HG03558 (cell line): Measurements from ENCODE around the gene PERCC1.

Source experiments
- ATAC-seq: cut with Tn5 transposase; IDR thresholded peaks from one replicate; pipeline ENCODE4 v1.9.1; 2021; ENCODE audit warnings: moderate number of reproducible peaks; ENCODE audit not compliant: unreplicated experiment; ENCODE audit errors: extremely low read depth

Gene PERCC1

DNA sequence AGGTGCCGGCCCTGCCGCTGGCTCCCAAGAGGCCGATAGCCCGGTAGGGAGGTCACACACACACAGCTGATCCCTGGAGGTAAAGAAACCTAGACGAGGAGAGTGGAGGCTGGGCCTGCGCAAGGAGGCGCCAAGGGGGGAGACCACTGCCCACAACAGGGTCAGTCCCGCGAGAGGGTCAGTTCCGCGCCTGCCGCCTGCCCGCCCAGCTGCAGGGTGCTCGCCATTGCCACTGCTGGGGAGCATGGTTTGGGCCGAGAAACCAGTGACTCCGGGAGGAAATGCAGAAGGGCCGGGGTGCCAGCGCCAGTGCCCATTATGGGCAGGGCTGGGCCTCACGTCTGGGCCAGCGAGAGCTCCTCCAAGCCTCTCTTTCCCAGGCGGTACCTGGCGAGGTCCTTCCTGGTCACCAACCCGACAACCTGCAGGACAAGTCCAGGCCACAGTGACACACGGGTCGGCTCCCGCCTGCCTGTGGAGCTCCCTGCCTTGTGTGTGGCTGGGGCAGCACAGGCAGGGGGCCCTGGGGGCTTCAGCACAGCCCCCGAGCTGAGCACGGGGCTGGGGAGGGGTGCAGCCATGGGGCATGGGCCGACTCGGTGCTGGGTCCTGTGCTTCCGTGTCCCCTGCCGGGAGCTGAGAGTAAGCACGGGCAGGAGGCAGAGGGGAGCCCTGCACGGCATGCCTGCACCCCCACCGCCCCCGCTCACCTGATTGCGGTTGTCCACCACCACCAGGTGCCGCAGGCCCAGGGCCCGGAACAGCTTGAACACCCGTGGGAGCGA lies 15.6 kb downstream of the PERCC1 start:
- no peak for ATAC-seq

DNA sequence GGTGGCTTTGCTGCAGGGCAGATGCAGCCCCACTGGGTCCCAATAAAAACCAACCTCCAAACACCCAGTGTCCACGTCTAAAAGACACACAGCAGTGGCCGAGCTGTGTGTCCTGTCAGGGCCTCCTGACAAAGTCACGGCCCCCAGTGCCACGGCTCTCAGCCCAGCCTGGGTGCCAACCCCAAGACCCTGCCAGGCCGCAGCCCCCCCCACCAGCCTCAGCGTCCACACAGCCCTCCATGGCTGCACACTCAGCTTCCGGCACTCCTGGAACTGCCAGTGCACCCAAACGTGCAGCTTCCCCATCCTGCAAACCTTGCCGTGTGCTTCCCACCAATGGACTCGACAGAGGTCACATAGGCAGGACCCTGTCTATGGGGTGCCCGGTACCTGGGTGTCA lies 17.1 kb downstream of the PERCC1 start:
- ATAC-seq = no peak

DNA sequence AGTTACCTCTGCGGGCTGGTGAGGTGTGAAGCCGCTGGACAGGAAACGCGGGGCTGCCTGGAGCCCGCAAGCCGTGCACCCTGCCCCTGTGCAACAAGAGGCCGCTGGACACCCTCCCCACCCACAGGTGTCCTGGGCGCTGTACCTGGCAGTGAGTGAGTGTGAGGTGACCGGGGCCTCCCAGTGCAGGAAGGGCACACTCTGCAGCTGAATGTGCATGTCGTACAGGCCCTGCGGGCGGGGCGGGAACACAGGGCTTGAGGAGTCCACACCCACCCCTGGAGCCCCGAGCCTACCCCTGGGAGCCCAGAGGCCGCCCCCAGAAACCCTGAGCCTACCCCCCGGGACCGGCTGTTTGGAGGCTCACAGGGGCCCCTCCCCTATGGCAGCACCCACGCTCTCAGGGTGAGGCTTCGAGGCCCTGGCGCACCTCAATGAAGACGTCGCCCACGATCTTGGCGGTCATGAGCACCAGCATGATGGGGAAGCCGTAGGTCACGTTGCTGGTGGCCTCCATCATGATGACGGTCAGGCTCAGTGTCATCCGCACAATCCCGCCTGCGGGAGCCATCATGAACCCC lies 17.7 kb downstream of the PERCC1 start:
- ATAC-seq = no peak

DNA sequence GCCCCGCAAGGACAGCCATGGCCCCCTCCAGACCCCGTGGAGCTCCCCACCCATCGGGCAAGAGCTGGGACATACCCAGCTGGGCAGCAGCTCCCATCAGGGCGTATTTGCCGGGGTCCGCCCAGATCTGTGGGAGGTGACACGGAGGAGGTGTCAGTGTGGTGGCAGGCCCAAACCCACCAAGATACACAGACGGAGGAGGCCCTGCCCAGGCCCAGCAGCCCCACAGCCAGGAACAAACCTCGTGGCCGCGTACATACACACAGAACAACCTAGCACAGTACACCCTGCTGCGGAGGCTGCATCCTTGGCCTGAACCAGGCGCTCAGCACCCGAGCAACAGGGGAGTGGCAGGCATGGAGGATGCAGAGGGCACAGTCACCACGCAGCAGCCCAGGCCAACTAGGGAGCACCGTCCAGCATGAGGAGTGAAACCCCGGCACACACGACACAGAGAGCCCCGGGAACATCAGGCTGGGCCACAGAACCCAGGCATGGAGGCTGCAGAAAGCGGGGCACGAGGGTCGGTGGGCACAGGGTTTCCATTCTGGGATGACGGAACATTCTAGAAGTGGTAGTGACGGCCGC lies 18.4 kb downstream of the PERCC1 start:
- no peak for ATAC-seq

DNA sequence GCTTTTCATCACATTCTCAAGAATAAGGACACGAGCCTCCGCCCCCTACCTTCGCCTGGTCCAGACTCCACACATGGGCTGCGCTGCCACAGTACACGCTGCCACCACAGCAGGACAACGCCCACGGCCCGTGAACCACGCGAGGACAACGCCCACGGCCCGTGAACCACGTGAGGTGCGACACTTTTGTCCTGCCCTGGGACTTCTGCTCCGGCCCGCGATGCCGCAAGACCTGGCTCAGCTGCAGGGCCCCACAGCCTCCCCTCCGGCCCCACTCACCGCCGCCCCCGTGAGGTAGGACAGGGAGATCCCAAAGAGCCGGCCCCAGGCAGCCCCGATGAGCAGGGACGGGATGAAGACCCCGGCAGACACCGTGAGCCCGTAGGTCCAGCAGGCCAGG lies 19.3 kb downstream of the PERCC1 start:
- no peak for ATAC-seq

DNA sequence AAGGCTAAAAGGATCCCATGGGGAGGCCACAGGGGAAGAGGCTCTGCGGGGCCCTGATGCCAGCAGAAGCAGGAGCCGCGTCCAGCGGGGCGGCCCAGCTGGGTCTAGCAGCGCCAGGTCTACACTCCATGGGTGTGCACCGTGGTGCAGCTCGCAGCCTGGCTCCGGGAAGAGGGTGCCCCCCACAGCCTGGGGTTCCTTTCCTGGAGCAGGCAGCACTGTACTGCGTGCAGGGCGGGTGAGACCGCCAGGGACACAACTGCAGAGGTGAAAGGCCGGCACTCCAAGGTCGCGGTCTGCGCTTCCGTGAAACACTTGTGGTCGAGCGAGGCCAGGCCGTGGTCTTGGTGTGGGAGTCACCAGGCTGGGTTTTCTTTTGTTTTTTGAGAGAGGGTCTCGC lies 20.0 kb downstream of the PERCC1 start:
- ATAC-seq = no peak

DNA sequence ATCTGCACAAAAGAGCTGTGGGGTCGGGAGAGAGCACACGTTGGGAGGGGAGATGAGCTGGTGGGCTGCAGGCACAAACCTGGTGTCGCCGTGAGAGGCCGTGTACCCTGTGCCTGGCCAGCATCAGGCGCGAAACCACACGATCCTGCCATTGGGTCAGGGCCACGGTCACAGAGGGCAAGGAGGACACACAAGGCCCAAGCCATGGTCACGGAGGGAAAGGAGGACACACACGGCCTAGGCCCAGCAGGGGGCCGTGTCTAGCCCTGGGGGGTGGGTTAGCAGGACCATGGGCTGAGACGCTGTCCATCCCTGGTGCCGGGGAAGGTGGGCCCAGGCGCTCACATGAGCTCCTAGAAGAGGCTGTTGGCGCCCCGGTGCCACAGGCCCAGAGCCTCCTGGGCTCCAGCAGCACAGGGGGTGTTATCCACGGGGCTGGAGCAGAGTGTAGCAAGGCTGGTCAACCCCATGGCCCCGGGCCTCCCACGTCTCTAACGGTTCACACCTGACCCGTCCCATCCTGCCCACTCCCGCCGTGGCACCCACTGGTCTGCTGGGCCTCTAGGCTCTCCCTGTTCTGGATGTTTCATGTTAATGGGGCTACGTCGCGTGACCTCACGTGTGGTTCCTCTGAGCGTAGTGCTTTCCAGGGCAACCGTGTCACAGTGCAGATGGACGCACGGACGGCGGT lies 21.0 kb downstream of the PERCC1 start:
- ATAC-seq = no peak

DNA sequence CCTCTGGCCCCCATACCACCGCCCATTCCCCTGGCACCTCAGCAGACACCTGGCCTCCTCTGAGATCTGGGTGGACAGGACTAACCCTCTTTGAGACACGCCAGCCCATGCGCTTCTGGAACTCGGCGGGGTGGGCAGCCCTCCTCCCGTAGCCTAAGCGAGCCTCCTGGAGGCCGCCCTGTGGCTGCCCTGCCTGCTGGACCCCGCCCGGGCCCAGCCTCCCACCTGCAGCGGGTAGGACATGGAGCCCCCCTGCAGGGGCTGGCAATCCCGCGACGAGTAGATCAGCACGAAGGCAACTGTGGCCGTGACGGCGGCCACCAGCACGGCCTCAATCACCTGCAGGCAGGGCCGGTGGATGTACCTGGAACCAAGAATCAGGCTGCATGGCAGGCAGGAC lies 21.7 kb downstream of the PERCC1 start:
- no peak for ATAC-seq

DNA sequence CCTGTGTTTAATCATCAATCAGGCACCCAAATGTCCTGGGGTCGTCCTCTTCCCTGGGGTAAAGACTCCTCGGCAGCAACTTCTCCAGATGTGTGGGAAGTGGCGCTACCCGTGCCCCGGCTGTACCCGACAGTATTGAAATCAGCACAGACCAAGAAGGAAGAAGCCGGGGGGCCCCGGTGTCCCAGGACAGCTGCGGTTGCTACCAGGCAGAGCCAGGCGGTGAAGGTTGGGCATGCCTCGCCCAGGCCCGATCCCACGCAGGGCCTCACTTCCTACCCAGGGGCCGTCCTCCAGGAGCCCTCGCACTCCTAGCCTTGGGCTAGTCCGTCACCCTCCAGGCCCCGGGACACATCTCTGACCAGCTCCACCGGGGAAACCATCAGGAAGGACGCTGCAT lies 22.4 kb downstream of the PERCC1 start:
- no peak for ATAC-seq

DNA sequence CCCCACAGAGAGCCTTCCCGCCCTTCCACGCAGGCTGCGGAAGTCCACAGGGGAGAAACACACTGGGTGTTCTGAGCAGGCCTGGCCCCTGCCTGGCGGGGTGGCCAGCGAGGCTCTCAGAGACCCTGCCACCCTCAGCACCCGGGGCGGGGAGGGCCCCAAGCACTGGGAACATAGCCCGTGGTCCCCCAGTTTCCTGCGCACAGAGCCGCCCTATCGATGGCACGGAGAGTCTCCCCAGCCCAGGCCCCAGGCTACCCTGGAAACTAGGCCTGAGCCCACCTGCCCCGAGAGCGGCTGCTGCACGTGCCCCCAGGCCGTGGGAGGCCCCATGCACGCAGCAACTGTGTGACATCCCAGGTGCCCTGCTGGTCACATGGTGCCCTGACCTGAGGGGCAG lies 23.7 kb downstream of the PERCC1 start:
- no peak for ATAC-seq

DNA sequence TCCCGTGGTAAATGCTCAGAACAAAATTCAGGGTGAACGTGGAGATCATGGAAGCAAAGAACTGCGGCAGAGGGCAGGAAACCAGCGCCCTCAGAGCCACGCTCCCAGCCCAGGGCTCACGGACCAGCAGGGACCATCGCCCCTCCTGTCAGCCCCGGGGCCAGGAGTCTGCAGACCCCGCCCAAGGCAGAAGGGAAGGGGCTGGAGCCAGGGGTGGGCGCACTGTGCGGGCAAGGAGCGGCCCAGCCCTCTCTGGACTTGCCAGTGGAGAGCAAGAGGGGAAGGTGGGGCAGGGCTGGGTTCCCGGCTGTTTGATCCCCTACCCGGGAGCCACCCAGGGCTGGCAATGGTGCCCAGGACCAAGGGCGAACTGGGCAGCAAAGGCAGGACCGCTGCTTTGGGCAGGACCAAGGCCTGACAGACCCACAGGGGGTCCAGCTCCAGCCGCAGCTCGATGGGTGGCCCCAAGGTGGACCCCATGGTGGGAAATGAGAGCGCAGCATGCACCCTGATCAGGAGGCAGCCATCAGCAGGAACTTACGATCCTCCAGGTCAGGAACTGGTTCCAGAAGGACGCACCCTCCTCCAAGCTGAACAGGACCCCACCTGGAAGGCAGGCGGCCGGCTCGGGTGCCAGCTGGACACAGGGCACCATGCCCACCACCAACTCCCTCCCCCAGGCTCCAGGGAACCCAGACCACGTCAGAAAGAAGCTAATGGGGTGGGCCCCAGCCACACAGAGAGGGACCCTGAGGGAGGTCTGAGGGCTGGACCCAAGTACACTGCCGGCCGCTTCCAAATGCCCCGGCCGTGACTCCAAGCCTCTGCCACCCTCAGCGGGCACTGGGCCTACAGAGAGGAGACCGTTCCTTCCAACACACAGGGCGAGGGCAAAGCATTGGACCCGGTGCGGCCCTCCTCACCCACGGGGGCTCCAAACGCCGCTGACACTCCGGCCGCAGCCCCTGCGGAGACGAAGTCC lies 24.6 kb downstream of the PERCC1 start:
- no peak for ATAC-seq

DNA sequence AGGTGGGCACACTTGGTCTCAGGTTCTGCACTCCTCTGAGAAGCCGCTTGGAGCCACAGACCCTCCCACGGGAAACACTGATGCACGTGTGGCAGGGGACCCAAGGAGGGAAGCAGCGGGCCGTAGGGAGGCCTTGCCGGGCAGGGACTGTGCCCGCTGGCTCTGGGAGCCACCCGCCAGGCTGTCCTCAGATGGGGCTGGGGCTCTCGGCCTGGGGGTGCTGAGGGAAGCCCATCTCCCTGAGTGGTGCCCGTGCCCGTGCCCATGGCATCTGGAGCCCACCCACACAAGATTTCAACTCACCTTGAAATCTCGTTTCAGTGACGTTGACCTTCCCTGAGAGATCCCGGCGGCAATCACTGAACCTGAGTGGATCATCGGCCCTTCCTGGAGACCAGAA lies 26.1 kb downstream of the PERCC1 start:
- ATAC-seq = no peak

DNA sequence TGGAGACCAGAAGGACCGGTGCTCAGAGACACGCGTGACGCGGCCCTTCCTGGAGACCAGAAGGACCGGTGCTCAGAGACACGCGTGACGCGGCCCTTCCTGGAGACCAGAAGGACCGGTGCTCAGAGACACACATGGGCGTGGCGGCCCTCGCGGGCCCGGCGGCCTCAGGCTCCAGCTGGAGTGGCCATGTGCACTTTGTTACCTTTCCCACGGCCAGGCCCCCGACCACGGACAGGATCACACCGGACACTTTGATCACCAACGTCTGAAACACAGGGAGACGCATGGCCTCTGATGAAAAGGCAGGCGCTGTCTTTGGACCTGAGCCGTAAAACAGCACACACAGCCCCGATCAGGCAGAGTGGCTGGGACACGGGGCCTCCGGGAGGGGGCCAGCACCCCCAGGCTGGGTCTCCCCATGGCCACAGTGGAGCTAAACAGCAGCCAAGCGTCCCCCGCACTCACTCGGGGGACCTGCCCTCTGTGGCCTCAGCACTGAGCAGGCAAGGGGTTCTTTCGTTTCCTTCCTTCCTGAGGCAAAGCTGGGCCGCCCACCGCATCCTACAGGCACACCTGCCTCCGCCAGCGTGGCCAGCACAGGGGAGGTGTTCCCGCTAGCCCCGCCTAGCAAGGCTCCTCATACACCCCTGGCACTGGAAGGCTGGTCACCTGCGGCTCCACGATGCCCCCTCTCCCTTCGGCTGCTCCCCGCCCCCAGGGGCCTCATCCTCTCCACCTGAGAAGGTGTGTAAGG lies 26.8 kb downstream of the PERCC1 start:
- ATAC-seq = no peak

DNA sequence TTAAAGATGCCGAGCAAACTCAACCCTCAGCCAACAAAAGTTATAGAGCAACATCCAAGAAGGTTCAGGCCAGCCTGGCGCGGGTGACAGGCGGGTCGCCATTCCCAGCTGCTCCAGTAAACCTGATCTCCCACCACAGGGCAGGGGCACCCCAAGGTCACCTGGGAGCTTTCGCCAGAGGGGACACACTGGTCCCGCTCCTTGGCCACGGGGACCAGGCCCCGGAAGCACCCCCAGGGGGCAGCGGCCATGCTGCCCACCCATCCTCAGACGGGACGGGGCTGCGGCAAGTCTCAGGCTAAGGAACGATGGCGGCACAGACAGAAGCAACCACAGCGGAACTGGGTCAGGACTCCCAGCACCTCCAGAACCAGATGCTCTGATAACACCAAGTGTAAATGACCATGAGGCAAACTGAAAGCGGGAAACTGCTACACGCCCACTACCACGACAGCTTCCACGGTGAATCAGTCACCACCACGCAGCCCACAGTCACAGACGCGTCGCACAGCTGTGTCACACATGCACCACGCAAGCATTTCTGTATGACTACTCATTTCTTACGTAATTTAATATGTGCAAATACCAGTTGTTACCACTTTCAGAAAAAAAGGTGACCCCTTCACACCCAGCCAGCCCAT lies 27.6 kb downstream of the PERCC1 start:
- ATAC-seq = no peak

DNA sequence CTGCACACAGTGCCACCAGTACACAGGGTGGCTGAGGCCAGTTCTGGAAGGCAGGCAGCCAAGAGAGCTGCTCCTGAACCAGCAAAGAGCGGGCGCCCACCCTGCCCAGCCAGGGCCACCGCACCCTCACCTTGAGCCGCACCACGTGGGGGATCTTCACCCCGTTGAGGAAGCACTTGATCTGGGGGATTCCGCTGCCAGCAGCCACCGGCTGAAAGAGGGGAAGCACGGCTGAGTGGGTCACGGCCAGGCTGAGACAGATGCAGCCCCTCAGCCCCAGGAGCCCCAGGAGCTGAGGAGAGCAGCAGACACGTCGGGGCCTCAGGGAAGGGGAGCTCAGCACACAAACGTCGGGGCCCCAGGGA lies 28.1 kb downstream of the PERCC1 start:
- ATAC-seq = no peak

DNA sequence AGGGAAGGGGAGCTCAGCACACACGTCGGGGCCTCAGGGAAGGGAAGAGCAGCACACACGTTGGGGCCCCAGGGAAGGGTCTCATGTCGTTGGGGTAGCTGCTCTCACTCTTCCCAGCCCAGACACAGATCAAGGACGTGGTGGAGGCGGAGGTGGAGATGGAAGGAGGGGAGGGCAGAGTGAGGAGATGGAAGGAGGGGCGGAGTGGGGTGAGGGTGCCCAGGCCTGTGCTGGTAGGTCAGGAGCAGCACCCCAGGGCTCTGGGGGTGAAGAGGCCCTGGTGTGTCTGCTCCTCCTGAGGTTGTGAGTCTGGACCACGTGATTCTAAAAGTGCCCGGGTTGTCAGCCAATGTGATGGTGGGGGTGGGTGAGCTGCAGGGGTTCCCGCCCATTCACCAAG lies 29.1 kb downstream of the PERCC1 start:
- ATAC-seq = no peak

DNA sequence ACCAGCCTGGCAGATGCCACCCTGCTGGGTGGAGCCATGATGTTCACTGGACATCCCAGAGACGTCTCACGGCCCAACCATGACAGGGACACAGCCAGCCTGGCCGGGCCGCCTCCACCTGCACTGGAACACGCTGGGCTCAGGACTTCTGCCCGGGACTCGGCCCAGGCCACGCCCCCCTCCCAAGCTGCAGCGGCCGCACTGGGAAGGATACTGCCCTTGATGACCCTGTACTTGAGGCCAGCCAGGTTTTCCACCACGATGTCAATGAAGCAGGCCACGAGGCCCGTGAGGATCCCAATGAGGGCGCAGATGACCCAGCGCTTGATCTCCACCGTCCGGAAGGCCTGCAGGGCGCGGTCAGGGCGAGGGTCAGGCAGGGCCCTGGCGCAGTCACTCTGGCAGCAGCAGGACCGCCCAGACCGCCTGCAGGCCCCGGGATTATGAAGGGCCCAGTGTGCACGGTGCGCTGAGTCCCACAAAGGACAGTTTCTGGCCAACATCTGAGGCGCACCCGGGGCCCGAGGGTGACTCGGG lies 29.8 kb downstream of the PERCC1 start:
- ATAC-seq = no peak

DNA sequence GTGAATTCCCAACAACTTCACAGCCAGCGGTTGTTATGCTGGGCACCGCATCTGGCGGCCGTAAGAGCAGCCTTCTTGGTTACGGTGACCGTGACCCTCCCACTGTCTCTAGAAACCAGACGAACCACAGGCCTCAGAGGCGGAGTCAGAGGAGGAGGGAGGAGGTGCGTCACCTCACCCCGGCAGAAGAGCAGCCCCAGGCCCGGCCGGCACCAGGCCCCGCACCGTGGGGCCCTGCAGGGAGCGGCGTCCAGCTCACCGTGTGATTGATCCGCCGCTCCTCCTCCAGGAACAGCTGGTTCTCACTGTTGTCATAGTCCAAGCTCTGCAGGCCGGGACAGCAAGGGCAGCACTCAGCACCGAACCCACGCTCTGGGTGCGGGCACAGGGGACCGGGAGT lies 30.3 kb downstream of the PERCC1 start:
- no peak for ATAC-seq
